ENCODE measurements around the gene MKKS.

MKKS gene

GRCh38 chr20:10367693-10367942 lies 66.4 kb downstream of the MKKS start:
- no peak for DNase-seq

GRCh38 chr20:10366898-10367692 lies 66.9 kb downstream of the MKKS start:
- DNase-seq, result no peak

- DNase-seq, result no peak
These were observed 71.3 kb downstream of the MKKS start for GRCh38 chr20:10362674-10363073.

- DNase-seq, result no peak
These were observed 73.1 kb downstream of the MKKS start for GRCh38 chr20:10360878-10361277.

GRCh38 chr20:10359621-10360040 lies 74.4 kb downstream of the MKKS start:
- no peak for DNase-seq

- no peak for DNase-seq
These were observed 76.0 kb downstream of the MKKS start for GRCh38 chr20:10357974-10358373.

- DNase-seq, result no peak
These were observed 76.8 kb downstream of the MKKS start for GRCh38 chr20:10357061-10357708.

GRCh38 chr20:10356628-10357027 lies 77.4 kb downstream of the MKKS start:
- no peak for DNase-seq

GRCh38 chr20:10352934-10353824 lies 80.8 kb downstream of the MKKS start:
- no peak for DNase-seq
